Lung (tissue), 12 donors: Measurements from ENCODE around the gene KLK5. TPM values are rescaled to one million over a fixed set of nuclear protein-coding genes. Genes with fewer than 3 reads are reported as not detected.

Experiments used
- ATAC-seq: fragments of 200-7000 bp; cut with Tn5 transposase; one replicate; pipeline ENCODE4 v1.9.1; 2020; ENCODE audit warnings: moderate number of reproducible peaks; ENCODE audit not compliant: insufficient read depth, low FRiP score
- DNase-seq, 3 donors: peaks; one replicate each; pipeline ENCODE4 v3.0.0-alpha.2; 2013 to 2017
- H3K27ac ChIP-seq, 2 donors: one replicate each; pipeline ENCODE4 v1.5.1; 2013; ENCODE audit warnings: mild to moderate bottlenecking in 2 of 2, moderate library complexity in 2 of 2, control low read depth in 1 of 2, inconsistent platforms in 1 of 2, low read depth in 1 of 2, low read length in 1 of 2
- H3K27me3 ChIP-seq, 3 donors: one replicate each; pipeline ENCODE4 v1.5.1; 2013; ENCODE audit warnings: low read length in 2 of 3; ENCODE audit not compliant: control insufficient read depth in 3 of 3, insufficient read depth in 3 of 3
- H3K36me3 ChIP-seq, 4 donors: one replicate each; pipeline ENCODE4 v1.5.1; 2013; ENCODE audit warnings: low read length in 4 of 4, mild to moderate bottlenecking in 1 of 4, moderate library complexity in 1 of 4; ENCODE audit not compliant: control insufficient read depth in 4 of 4, insufficient read depth in 4 of 4
- H3K4me1 ChIP-seq, 5 donors: one replicate each; pipeline ENCODE4 v1.5.1; 2013; ENCODE audit warnings: low read length in 5 of 5, mild to moderate bottlenecking in 2 of 5, moderate library complexity in 1 of 5; ENCODE audit not compliant: control insufficient read depth in 5 of 5, insufficient read depth in 5 of 5
- H3K4me3 ChIP-seq: one replicate; pipeline ENCODE4 v1.5.1; 2013; ENCODE audit warnings: mild to moderate bottlenecking, control low read depth, moderate library complexity
- H3K9ac ChIP-seq, 2 donors: one replicate each; pipeline ENCODE4 v1.5.1; 2013; ENCODE audit warnings: low read length in 2 of 2, control low read depth in 1 of 2; ENCODE audit not compliant: insufficient read depth in 1 of 2
- H3K9me3 ChIP-seq, 4 donors: one replicate each; pipeline ENCODE4 v1.5.1; 2013; ENCODE audit warnings: low read length in 3 of 4, mild to moderate bottlenecking in 1 of 4, moderate library complexity in 1 of 4; ENCODE audit not compliant: control insufficient read depth in 4 of 4, insufficient read depth in 3 of 4
- CTCF ChIP-seq: IDR thresholded peaks from 2 replicates; pipeline ENCODE4 v1.5.1; 2012; ENCODE audit warnings: mild to moderate bottlenecking; ENCODE audit errors: control extremely low read depth, extremely low read depth
- WGBS, 2 donors: extraction: QIAGEN DNeasy Blood & Tissue Kit; methylation state at CpG; one replicate each; pipeline ENCODE4 v1.1.7; 2013; 5-methylcytosine and 5-hydroxymethylcytosine counted together
- polyA plus RNA-seq, 2 donors: library from polyadenylated mRNA; stranded (reverse); fragments of 200-250 nt; gene quantifications; one replicate each; pipeline ENCODE4 v1.2.1, GENCODE V29; 2013
- total RNA-seq, 2 donors: library from RNA; depleted of rRNA in 1 of 2; stranded (reverse); fragments of >200 nt in 1 of 2; gene quantifications; one replicate each; pipeline ENCODE4 v1.2.1, GENCODE V29; 2014 to 2021
- donor health status: control.
- donor health status: control.
- donor health status: Bipolar disorder and iron deficiency.
- donor health status: healthy.
- donor health status: DM: yes; HTN: yes; CAD: no.

Gene KLK5
- total and polyA plus RNA-seq, 4 donors: 0.06 to 0.60 TPM; not detected in 2

GRCh38 chr19:50943074-50943828, 9.6 kb downstream of the KLK5 start:
- TF ChIP-seq CTCF: no peak
- DNase-seq (no peak), ATAC-seq (no peak)
- Histone ChIP-seq H3K4me1 (no peaks in the 10 kb centered on the region), H3K36me3 (no peaks in the 10 kb centered on the region), H3K27me3 (no peaks in the 10 kb centered on the region), H3K9me3 (peaks cover 0 to 7% (median 3%) of the 10 kb centered on the region in 4 donors), H3K4me3 (no peak overlapping the region), H3K9ac (no peak overlapping the region), H3K27ac (no peak overlapping the region)
- WGBS, 2 donors: 83 to 89% methylated on average over 10 of the region's 10 CpGs

- Histone ChIP-seq H3K27me3 (peaks cover 0 to 3% (median 0%) of the 10 kb centered on the region in 3 donors), H3K9me3 (peaks cover 0 to 7% (median 3%) of the 10 kb centered on the region in 4 donors), H3K27ac (no peak overlapping the region), H3K4me3 (no peak overlapping the region), H3K36me3 (no peaks in the 10 kb centered on the region), H3K9ac (no peak overlapping the region), H3K4me1 (no peaks in the 10 kb centered on the region)
- DNase-seq (no peak), ATAC-seq (no peak)
- 50 to 59% methylated on average over 2 of the region's 2 CpGs for WGBS, 2 donors
- no peak for TF ChIP-seq CTCF
These were observed 13.2 kb downstream of the KLK5 start for GRCh38 chr19:50939596-50939995.

GRCh38 chr19:50933640-50934039, 19.2 kb downstream of the KLK5 start:
- Histone ChIP-seq H3K4me1 (no peaks in the 10 kb centered on the region), H3K27me3 (peaks cover 0 to 12% (median 2%) of the 10 kb centered on the region in 3 donors), H3K4me3 (no peak overlapping the region), H3K27ac (no peak overlapping the region), H3K9ac (no peak overlapping the region), H3K36me3 (no peaks in the 10 kb centered on the region), H3K9me3 (no peaks in the 10 kb centered on the region)
- ATAC-seq (no peak), DNase-seq (no peak)
- no peak for TF ChIP-seq CTCF
- WGBS, 2 donors: 66 to 77% methylated on average over 8 of the region's 8 CpGs

- no peak overlapping the region for H3K4me3 ChIP-seq
- TF ChIP-seq CTCF: no peak
- peaks cover 0 to 15% (median 2%) of the 10 kb centered on the region in 3 donors for H3K27me3 ChIP-seq
- no peaks in the 10 kb centered on the region for H3K36me3 ChIP-seq
- H3K27ac ChIP-seq: no peak overlapping the region
- H3K9me3 ChIP-seq: no peaks in the 10 kb centered on the region
- H3K4me1 ChIP-seq: no peaks in the 10 kb centered on the region
- ATAC-seq (no peak), DNase-seq (no peak)
- no peak overlapping the region for H3K9ac ChIP-seq
- 62 to 73% methylated on average over 4 of the region's 4 CpGs for WGBS, 2 donors
These were observed 20.2 kb downstream of the KLK5 start for GRCh38 chr19:50932690-50933083.
